Nephron progenitor cell (in vitro differentiated cells): ENCODE data around the gene TNFRSF1A.

Experiments used
- DNase-seq: peaks from one replicate; pipeline ENCODE4 v3.0.0; 2021
- H3K27ac Mint-ChIP-seq: 2 replicates; pipeline ENCODE4 v1.8.0; 2021; ENCODE audit warnings: mild to moderate bottlenecking, moderate library complexity, mixed read lengths
- H3K27me3 Mint-ChIP-seq: 2 replicates; pipeline ENCODE4 v1.8.0; 2021; ENCODE audit warnings: mild to moderate bottlenecking, low read depth, mixed read lengths; ENCODE audit not compliant: poor library complexity
- H3K36me3 Mint-ChIP-seq: 2 replicates; pipeline ENCODE4 v1.8.0; 2021; ENCODE audit warnings: low read depth, mixed read lengths
- H3K4me1 Mint-ChIP-seq: 2 replicates; pipeline ENCODE4 v1.8.0; 2021; ENCODE audit warnings: mixed read lengths
- H3K4me3 Mint-ChIP-seq: 2 replicates; pipeline ENCODE4 v1.8.0; 2021; ENCODE audit warnings: mild to moderate bottlenecking, moderate library complexity, mixed read lengths
- H3K9me3 Mint-ChIP-seq: 2 replicates; pipeline ENCODE4 v1.8.0; 2021; ENCODE audit warnings: mild to moderate bottlenecking, moderate library complexity, mixed read lengths
- CTCF ChIP-seq: fragments of 200-600 bp; sonication (generic); IDR thresholded peaks from 2 replicates; pipeline ENCODE4 v1.5.0; 2021; ENCODE audit warnings: antibody characterized with exemption

The TNFRSF1A gene

GRCh38 chr12:6279631-6280030, 62.2 kb downstream of the TNFRSF1A start:
- Mint-ChIP-seq H3K4me3 (no peak overlapping the region), H3K36me3 (no peaks in the 10 kb centered on the region), H3K4me1 (peaks cover 38% of the 10 kb centered on the region), H3K27me3 (peaks cover 33% of the 10 kb centered on the region), H3K27ac (no peak overlapping the region), H3K9me3 (no peaks in the 10 kb centered on the region)
- no peak for TF ChIP-seq CTCF
- DNase-seq = no peak

- peaks cover 33% of the 10 kb centered on the region for H3K27me3 Mint-ChIP-seq
- no peak overlapping the region for H3K27ac Mint-ChIP-seq
- H3K4me3 Mint-ChIP-seq = peak overlapping the region; percentile 34
- no peaks in the 10 kb centered on the region for H3K9me3 Mint-ChIP-seq
- DNase-seq = no peak
- TF ChIP-seq CTCF = no peak
- H3K4me1 Mint-ChIP-seq = peaks cover 42% of the 10 kb centered on the region
- H3K36me3 Mint-ChIP-seq = no peaks in the 10 kb centered on the region
Observed at GRCh38 chr12:6279256-6279628, 62.6 kb downstream of the TNFRSF1A start.
